Fibroblast of lung (primary cell): Measurements from ENCODE around the gene ZNF470. TPM values are rescaled to one million over a fixed set of nuclear protein-coding genes. Genes with fewer than 3 reads are reported as not detected.

ENCODE experiments used
- DNase-seq, 2 donors: peaks; one replicate each; pipeline versions ENCODE4 v3.0.0 to v3.0.0-alpha.2; 2010; ENCODE audit warnings: low read depth in 2 of 2
- H2AFZ ChIP-seq: 2 replicates; pipeline ENCODE4 v1.5.1; 2012; ENCODE audit warnings: low read length, control low read depth, inconsistent platforms
- H3K27ac ChIP-seq: 2 replicates; pipeline ENCODE4 v1.5.1; 2011; ENCODE audit warnings: low read length, control low read depth; ENCODE audit not compliant: insufficient read depth
- H3K27me3 ChIP-seq: 2 replicates; pipeline ENCODE4 v1.5.1; 2011; ENCODE audit warnings: mild to moderate bottlenecking, low read length; ENCODE audit not compliant: control insufficient read depth, insufficient read depth
- H3K36me3 ChIP-seq: 2 replicates; pipeline ENCODE4 v1.5.1; 2011; ENCODE audit warnings: low read length; ENCODE audit not compliant: control insufficient read depth, insufficient read depth
- H3K4me1 ChIP-seq: 2 replicates; pipeline ENCODE4 v1.5.1; 2011; ENCODE audit warnings: low read length; ENCODE audit not compliant: control insufficient read depth, insufficient read depth; ENCODE audit errors: extremely low read depth
- H3K4me2 ChIP-seq: 2 replicates; pipeline ENCODE4 v1.5.1; 2011; ENCODE audit warnings: low read length, control low read depth; ENCODE audit not compliant: insufficient read depth; ENCODE audit errors: extremely low read depth
- H3K4me3 ChIP-seq, 4 experiments: fragments of 200-600 bp in 1 of 4; sonication (generic) in 1 of 4; replicated peaks in 1 of 4; 2 replicates each; pipeline ENCODE4 v1.5.1; 2011 to 2016; ENCODE audit warnings: low read length in 4 of 4, low read depth in 3 of 4, mild to moderate bottlenecking in 3 of 4, control low read depth in 2 of 4, inconsistent platforms in 1 of 4, mixed read lengths in 1 of 4; ENCODE audit not compliant: insufficient read depth in 1 of 4; ENCODE audit errors: control extremely low read depth in 1 of 4
- H3K79me2 ChIP-seq: 2 replicates; pipeline ENCODE4 v1.5.1; 2012; ENCODE audit warnings: mild to moderate bottlenecking, low read length, inconsistent platforms; ENCODE audit not compliant: control insufficient read depth, insufficient read depth
- H3K9ac ChIP-seq: 2 replicates; pipeline ENCODE4 v1.5.1; 2011; ENCODE audit warnings: mild to moderate bottlenecking, low read length, control low read depth; ENCODE audit not compliant: insufficient read depth
- H3K9me3 ChIP-seq: 2 replicates; pipeline ENCODE4 v1.5.1; 2012; ENCODE audit warnings: low read depth, low read length; ENCODE audit not compliant: control insufficient read depth, insufficient read depth
- H4K20me1 ChIP-seq: 2 replicates; pipeline ENCODE4 v1.5.1; 2011; ENCODE audit warnings: low read length; ENCODE audit not compliant: control insufficient read depth, insufficient read depth; ENCODE audit errors: extremely low read depth
- EZH2 ChIP-seq: IDR thresholded peaks from 2 replicates; pipeline ENCODE4 v1.5.1; 2012; ENCODE audit warnings: low read length, control low read depth, mild to moderate bottlenecking; ENCODE audit errors: missing control alignments
- polyA plus RNA-seq, 2 donors: library from polyadenylated mRNA; depleted of rRNA in 1 of 2; stranded (reverse) in 1 of 2; unstranded in 1 of 2; fragments of >200 nt; gene quantifications; 2 replicates each; pipeline ENCODE4 v1.2.1, GENCODE V29; 2011 to 2012; ENCODE audit warnings: missing spikeins in 1 of 2
- total RNA-seq: library from RNA; depleted of rRNA; stranded (reverse); fragments of >200 nt; gene quantifications from 2 replicates; pipeline ENCODE4 v1.2.1, GENCODE V29; 2014
- TF ChIP-seq, protein P1 (sequence below), 2 donors: IDR thresholded peaks in 1 of 2; conservative IDR thresholded peaks in 1 of 2; 1 replicate in 1 of 2; 2 replicates in 1 of 2; pipeline ENCODE4 v1.5.1; 2011 to 2012; ENCODE audit warnings: low read length in 2 of 2, control low read depth in 1 of 2, inconsistent platforms in 1 of 2, low read depth in 1 of 2, mild to moderate bottlenecking in 1 of 2

Gene ZNF470
- total and polyA plus RNA-seq, 2 donors (not counting 1 experiment from before 2014, with no cell fraction given) = 3.0 to 7.3 TPM

DNA sequence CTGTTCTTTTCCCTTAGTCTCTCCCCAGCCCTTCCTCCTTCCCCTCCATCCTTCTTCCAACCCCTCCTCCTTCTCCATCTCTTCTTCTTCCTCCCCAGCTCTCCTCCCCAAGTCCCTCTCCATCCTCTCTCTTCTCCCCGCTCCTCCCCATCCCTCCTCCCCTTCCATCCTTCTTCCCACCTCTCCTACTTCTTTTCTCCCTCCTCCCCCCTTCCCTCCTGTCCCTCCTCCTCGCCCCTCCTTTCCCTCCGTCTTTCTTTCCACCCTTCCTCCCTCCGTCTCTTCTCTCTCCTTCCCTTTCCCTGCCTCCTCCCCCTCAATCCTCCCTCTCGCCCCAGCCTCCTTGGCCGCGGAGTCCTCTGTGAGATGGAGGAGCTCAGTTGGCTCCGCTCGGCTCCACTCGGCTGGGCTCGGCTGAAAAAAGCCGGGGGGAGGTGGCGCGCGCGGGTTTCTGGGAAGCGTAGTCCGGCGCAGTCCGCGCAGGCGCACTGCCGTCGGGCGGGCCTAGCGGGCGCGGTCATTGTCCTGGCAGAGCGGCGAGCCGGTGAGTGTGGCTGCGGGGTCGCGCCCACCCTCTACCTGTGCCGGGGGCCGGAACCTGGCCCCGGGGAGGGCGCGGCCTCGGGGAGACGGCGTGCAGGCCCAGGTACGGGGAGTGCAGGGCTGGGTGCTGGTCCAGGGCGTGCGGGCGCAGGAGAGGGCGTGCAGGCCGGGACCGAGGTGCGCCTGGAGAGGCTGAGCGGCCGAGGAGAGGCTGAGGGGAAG, 27.7 kb downstream of the ZNF470 start, which contains the start of gene ZNF71:
Gene ZNF71 (plus strand): TSS at position 520 of the 765 bp plus-strand sequence. CDS start 6,257 bp downstream, outside the sequence.
- Histone ChIP-seq H3K9me3 (no peaks in the 10 kb centered on the region), H3K36me3 (no peaks in the 10 kb centered on the region), H3K27me3 (no peaks in the 10 kb centered on the region), H4K20me1 (no peaks in the 10 kb centered on the region), H3K79me2 (peaks cover 15% of the 10 kb centered on the region), H3K4me3 (peak within 1 kb of the TSS; percentile 65 to 99 (median 96)), H3K27ac (peak within 1 kb of the TSS; percentile 22), H3K4me1 (no peaks in the 10 kb centered on the region), H3K4me2 (peak within 1 kb of the TSS; percentile 97), H2AFZ (peak within 1 kb of the TSS; percentile 96), H3K9ac (peak within 1 kb of the TSS; percentile 56)
- peak; percentile 82 to 86 for DNase-seq
- no peak for TF ChIP-seq EZH2
- TF ChIP-seq, protein P1, sequence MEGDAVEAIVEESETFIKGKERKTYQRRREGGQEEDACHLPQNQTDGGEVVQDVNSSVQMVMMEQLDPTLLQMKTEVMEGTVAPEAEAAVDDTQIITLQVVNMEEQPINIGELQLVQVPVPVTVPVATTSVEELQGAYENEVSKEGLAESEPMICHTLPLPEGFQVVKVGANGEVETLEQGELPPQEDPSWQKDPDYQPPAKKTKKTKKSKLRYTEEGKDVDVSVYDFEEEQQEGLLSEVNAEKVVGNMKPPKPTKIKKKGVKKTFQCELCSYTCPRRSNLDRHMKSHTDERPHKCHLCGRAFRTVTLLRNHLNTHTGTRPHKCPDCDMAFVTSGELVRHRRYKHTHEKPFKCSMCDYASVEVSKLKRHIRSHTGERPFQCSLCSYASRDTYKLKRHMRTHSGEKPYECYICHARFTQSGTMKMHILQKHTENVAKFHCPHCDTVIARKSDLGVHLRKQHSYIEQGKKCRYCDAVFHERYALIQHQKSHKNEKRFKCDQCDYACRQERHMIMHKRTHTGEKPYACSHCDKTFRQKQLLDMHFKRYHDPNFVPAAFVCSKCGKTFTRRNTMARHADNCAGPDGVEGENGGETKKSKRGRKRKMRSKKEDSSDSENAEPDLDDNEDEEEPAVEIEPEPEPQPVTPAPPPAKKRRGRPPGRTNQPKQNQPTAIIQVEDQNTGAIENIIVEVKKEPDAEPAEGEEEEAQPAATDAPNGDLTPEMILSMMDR (conservative IDR thresholded peaks at IDR 0.05 in 1 of 2, IDR thresholded peaks at IDR 0.05 in 1 of 2; ENCODE audit: low read depth in 1 of 2, low read length in 2 of 2) = no peak

DNA sequence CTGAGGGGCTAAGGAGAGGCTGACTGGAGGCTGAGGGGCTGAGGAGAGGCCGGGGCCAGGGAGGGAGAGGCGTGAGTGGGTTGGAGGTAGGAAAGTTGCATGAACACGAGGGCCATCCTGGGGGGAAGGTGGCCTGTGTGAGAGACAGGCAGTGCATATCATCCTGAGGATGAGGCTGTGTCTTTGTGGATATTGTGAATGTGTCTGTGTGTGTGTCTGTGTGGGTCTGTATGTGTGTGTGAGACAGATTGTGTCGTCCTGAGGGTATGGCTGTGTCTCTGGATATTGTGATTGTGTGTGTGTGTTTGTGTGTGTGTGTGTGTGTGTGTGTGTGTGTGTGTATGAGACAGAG, 28.3 kb downstream of the ZNF470 start:
- Histone ChIP-seq H3K4me1 (no peaks in the 10 kb centered on the region), H3K79me2 (peaks cover 15% of the 10 kb centered on the region), H3K27me3 (no peaks in the 10 kb centered on the region), H3K9ac (peak overlapping the region; percentile 56), H3K27ac (peak overlapping the region; percentile 22), H3K36me3 (no peaks in the 10 kb centered on the region), H3K9me3 (no peaks in the 10 kb centered on the region), H2AFZ (peak overlapping the region; percentile 90), H4K20me1 (no peaks in the 10 kb centered on the region), H3K4me2 (peak overlapping the region; percentile 97), H3K4me3 (peak overlapping the region; percentile 65 to 99 (median 96))
- DNase-seq = peak in 1 of 2 donors; percentile 19
- TF ChIP-seq EZH2 = no peak
- TF ChIP-seq, protein P1 (conservative IDR thresholded peaks at IDR 0.05 in 1 of 2, IDR thresholded peaks at IDR 0.05 in 1 of 2; ENCODE audit: low read depth in 1 of 2, low read length in 2 of 2) = no peak

DNA sequence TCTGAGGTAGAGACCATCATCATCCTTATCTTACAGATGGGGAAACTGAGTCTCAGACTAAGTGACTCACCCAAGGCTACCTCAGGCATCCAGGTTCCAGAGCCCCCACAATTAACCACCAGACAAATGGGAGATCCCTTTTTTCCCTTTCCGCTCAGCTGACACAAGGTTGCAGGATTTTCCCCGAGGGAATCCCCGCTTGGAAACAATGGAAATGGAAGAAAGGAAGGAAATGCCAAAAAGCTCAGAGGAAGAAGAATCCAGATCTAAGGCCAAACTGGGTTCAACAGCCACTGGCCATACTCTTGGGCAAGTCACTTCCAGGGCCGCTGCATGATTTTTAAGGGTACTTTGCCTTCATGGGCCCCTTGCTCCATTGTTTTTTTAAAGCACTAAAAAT, 29.4 kb downstream of the ZNF470 start:
- Histone ChIP-seq H3K79me2 (peaks cover 23% of the 10 kb centered on the region), H3K27ac (no peak overlapping the region), H3K36me3 (peaks cover 6% of the 10 kb centered on the region), H3K9ac (no peak overlapping the region), H3K4me2 (no peak overlapping the region), H3K27me3 (no peaks in the 10 kb centered on the region), H3K4me1 (no peaks in the 10 kb centered on the region), H2AFZ (no peak overlapping the region), H3K4me3 (no peak overlapping the region), H4K20me1 (no peaks in the 10 kb centered on the region), H3K9me3 (no peaks in the 10 kb centered on the region)
- no peak for TF ChIP-seq EZH2
- TF ChIP-seq, protein P1 (conservative IDR thresholded peaks at IDR 0.05 in 1 of 2, IDR thresholded peaks at IDR 0.05 in 1 of 2; ENCODE audit: low read depth in 1 of 2, low read length in 2 of 2) = no peak
- no peak for DNase-seq
